ENCODE measurements around the gene PF4V1.

Gene PF4V1

DNA sequence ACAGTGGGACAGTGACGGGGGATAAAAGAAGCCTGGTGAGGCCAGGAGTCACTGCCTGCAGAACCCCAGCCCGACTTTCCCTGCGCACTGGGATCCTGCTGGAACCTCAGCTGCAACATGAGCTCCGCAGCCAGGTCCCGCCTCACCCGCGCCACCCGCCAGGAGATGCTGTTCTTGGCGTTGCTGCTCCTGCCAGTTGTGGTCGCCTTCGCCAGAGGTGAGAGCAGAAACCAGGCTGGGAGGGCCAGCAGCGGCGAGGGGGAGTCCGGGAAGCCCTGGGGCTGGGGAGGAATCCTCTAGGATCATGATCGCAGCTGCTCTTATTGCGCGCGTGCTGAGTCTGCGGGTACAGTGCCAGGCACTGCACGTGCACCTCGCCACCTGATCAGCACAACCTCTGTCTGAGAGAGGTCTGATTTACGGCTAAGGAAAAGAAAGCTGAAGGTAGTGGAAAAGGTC is at the start of gene PF4V1:
PF4V1 (plus strand) TSS at position 51 of the 459 bp plus-strand sequence; CDS start at position 118, 67 bp downstream.
- Histone ChIP-seq H2AFZ (ENCODE audit: low read length) (no peak within 1 kb of the TSS), H3K27me3 (ENCODE audit: insufficient read depth, low read length, poor library complexity, severe bottlenecking) (no peaks in the 10 kb centered on the region), H3K9ac (ENCODE audit: low read depth, low read length, poor library complexity, severe bottlenecking) (no peak within 1 kb of the TSS), H3K9me2 (replicated peaks; ENCODE audit: low read depth, low read length) (no peaks in the 10 kb centered on the region), H3K9me3 (ENCODE audit: insufficient read depth, low read depth, low read length) (no peaks in the 10 kb centered on the region), H3K4me3 (ENCODE audit: low read length, poor library complexity, severe bottlenecking) (no peak within 1 kb of the TSS), H3K36me3 (ENCODE audit: insufficient read depth, low read length) (no peaks in the 10 kb centered on the region), H4K20me1 (ENCODE audit: insufficient read depth, low read length, poor library complexity, severe bottlenecking) (no peaks in the 10 kb centered on the region), H3K4me2 (ENCODE audit: low read depth, low read length, poor library complexity, severe bottlenecking) (no peak within 1 kb of the TSS), H3K4me1 (ENCODE audit: insufficient read depth, low read length, poor library complexity, severe bottlenecking) (peaks cover 11% of the 10 kb centered on the region), H3F3A (ENCODE audit: low read depth) (no peaks in the 10 kb centered on the region), H3K79me2 (ENCODE audit: insufficient read depth, low read length) (no peaks in the 10 kb centered on the region)
- no peak for TF ChIP-seq EZH2phosphoT487 (IDR thresholded peaks at IDR 0.05; ENCODE audit: borderline replicate concordance)
- no peak for TF ChIP-seq CTCF (conservative IDR thresholded peaks at IDR 0.05; ENCODE audit: low read length)

GRCh38 chr4:73810191-73810590 is 42.9 kb upstream of the PF4V1 start:
- Histone ChIP-seq H3K9me3 (ENCODE audit: insufficient read depth, low read depth, low read length) (no peaks in the 10 kb centered on the region), H4K20me1 (ENCODE audit: insufficient read depth, low read length, poor library complexity, severe bottlenecking) (no peaks in the 10 kb centered on the region), H3K4me1 (ENCODE audit: insufficient read depth, low read length, poor library complexity, severe bottlenecking) (peaks cover 9% of the 10 kb centered on the region)

DNA sequence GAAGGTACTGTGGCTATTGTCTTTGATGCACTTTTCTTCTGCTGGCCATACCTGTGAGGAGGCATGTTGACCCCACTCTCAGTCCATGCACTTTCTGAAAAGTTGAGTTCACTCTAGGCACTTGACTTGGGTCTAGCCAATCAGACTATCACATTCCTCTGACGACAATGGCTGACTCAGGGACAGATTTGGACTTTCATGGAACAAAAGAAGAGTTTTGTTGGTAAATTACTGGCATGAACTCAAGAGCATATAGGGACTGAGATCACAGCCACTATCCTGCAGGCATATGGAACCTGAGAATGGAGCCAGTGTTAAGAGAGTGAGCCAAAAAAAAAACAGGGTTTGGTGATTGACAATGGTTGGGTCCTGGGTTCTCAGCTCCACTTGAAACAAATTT is 41.3 kb upstream of the PF4V1 start:
- Histone ChIP-seq H3K36me3 (ENCODE audit: insufficient read depth, low read length) (no peaks in the 10 kb centered on the region), H3K9ac (ENCODE audit: low read depth, low read length, poor library complexity, severe bottlenecking) (no peak overlapping the region), H3K4me2 (ENCODE audit: low read depth, low read length, poor library complexity, severe bottlenecking) (no peak overlapping the region), H3F3A (ENCODE audit: low read depth) (no peaks in the 10 kb centered on the region), H3K4me3 (ENCODE audit: low read length, poor library complexity, severe bottlenecking) (no peak overlapping the region), H3K9me2 (replicated peaks; ENCODE audit: low read depth, low read length) (no peaks in the 10 kb centered on the region), H4K20me1 (ENCODE audit: insufficient read depth, low read length, poor library complexity, severe bottlenecking) (no peaks in the 10 kb centered on the region), H2AFZ (ENCODE audit: low read length) (no peak overlapping the region), H3K4me1 (ENCODE audit: insufficient read depth, low read length, poor library complexity, severe bottlenecking) (peaks cover 24% of the 10 kb centered on the region), H3K9me3 (ENCODE audit: insufficient read depth, low read depth, low read length) (no peaks in the 10 kb centered on the region), H3K27me3 (ENCODE audit: insufficient read depth, low read length, poor library complexity, severe bottlenecking) (no peaks in the 10 kb centered on the region), H3K79me2 (ENCODE audit: insufficient read depth, low read length) (no peaks in the 10 kb centered on the region)
- TF ChIP-seq CTCF (conservative IDR thresholded peaks at IDR 0.05; ENCODE audit: low read length): no peak
- TF ChIP-seq EZH2phosphoT487 (IDR thresholded peaks at IDR 0.05; ENCODE audit: borderline replicate concordance): no peak

More at GRCh38 chr4:73810191-73810590, 42.9 kb upstream of the PF4V1 start:
- Histone ChIP-seq H3K9me2 (replicated peaks; ENCODE audit: low read depth, low read length) (no peaks in the 10 kb centered on the region), H2AFZ (ENCODE audit: low read length) (no peak overlapping the region), H3K9ac (ENCODE audit: low read depth, low read length, poor library complexity, severe bottlenecking) (no peak overlapping the region), H3F3A (ENCODE audit: low read depth) (no peaks in the 10 kb centered on the region), H3K4me3 (ENCODE audit: low read length, poor library complexity, severe bottlenecking) (no peak overlapping the region), H3K36me3 (ENCODE audit: insufficient read depth, low read length) (no peaks in the 10 kb centered on the region), H3K79me2 (ENCODE audit: insufficient read depth, low read length) (no peaks in the 10 kb centered on the region), H3K4me2 (ENCODE audit: low read depth, low read length, poor library complexity, severe bottlenecking) (no peak overlapping the region), H3K27me3 (ENCODE audit: insufficient read depth, low read length, poor library complexity, severe bottlenecking) (no peaks in the 10 kb centered on the region)
- TF ChIP-seq EZH2phosphoT487 (IDR thresholded peaks at IDR 0.05; ENCODE audit: borderline replicate concordance) (no peak), CTCF (conservative IDR thresholded peaks at IDR 0.05; ENCODE audit: low read length) (no peak)
